CD4-positive, CD25-positive, alpha-beta regulatory T cell (primary cell): ENCODE measurements around the gene BRPF1. TPM values are rescaled to one million over a fixed set of nuclear protein-coding genes. Genes with fewer than 3 reads are reported as not detected.

Experiments
- ATAC-seq, 2 donors: fragments of 150-1000 bp; cut with Tn5 transposase; one replicate each; pipeline ENCODE4 v1.10.0; 2021; ENCODE audit warnings: low read depth in 2 of 2, moderate number of reproducible peaks in 2 of 2, moderate library complexity in 1 of 2
- DNase-seq, 3 donors: peaks; one replicate each; pipeline versions ENCODE4 v3.0.0 to v3.0.0-alpha.2; 2012 to 2022; ENCODE audit warnings: mixed read lengths in 1 of 3
- H3K27ac ChIP-seq: one replicate; pipeline ENCODE4 v1.7.0; 2013; ENCODE audit warnings: mild to moderate bottlenecking, low read length; ENCODE audit not compliant: insufficient read depth, poor library complexity, severe bottlenecking
- H3K27me3 ChIP-seq: one replicate; pipeline ENCODE4 v1.7.0; 2013; ENCODE audit warnings: low read length; ENCODE audit not compliant: control insufficient read depth, insufficient read depth
- H3K36me3 ChIP-seq: one replicate; pipeline ENCODE4 v1.7.0; 2013; ENCODE audit warnings: mild to moderate bottlenecking, low read length, moderate library complexity; ENCODE audit not compliant: control insufficient read depth, insufficient read depth
- H3K4me1 ChIP-seq: 2 replicates; pipeline ENCODE4 v1.7.0; 2013; ENCODE audit warnings: mild to moderate bottlenecking, low read length; ENCODE audit not compliant: insufficient read depth, control insufficient read depth, poor library complexity, severe bottlenecking
- H3K4me3 ChIP-seq: one replicate; pipeline ENCODE4 v1.7.0; 2013; ENCODE audit warnings: low read depth, mild to moderate bottlenecking, low read length, moderate library complexity
- H3K9me3 ChIP-seq, 2 experiments: 1 replicate in 1 of 2; 2 replicates in 1 of 2; pipeline ENCODE4 v1.7.0; 2013; ENCODE audit warnings: low read length in 2 of 2, mild to moderate bottlenecking in 1 of 2, moderate library complexity in 1 of 2; ENCODE audit not compliant: control insufficient read depth in 2 of 2
- H3K27ac Mint-ChIP-seq, 3 donors: one replicate each; pipeline ENCODE4 v1.8.0; 2020 to 2022; ENCODE audit warnings: mild to moderate bottlenecking in 3 of 3, mixed read lengths in 3 of 3, moderate library complexity in 2 of 3
- H3K27me3 Mint-ChIP-seq: one replicate; pipeline ENCODE4 v1.8.0; 2022; ENCODE audit warnings: mild to moderate bottlenecking, mixed read lengths
- H3K36me3 Mint-ChIP-seq: one replicate; pipeline ENCODE4 v1.8.0; 2020; ENCODE audit warnings: mixed read lengths
- H3K4me1 Mint-ChIP-seq, 4 donors: one replicate each; pipeline ENCODE4 v1.8.0; 2020 to 2022; ENCODE audit warnings: mixed read lengths in 4 of 4, mild to moderate bottlenecking in 1 of 4
- H3K4me3 Mint-ChIP-seq, 4 donors: one replicate each; pipeline ENCODE4 v1.8.0; 2020 to 2022; ENCODE audit warnings: mild to moderate bottlenecking in 4 of 4, mixed read lengths in 4 of 4, moderate library complexity in 3 of 4
- H3K9me3 Mint-ChIP-seq, 7 donors: one replicate each; pipeline ENCODE4 v1.8.0; 2020 to 2022; ENCODE audit warnings: mixed read lengths in 7 of 7, mild to moderate bottlenecking in 3 of 7, moderate library complexity in 2 of 7
- polyA plus RNA-seq, 4 donors: library from polyadenylated mRNA; unstranded; fragments of 300-500 nt; fragmentation: Illumina TruSeq; gene quantifications; one replicate each; pipeline ENCODE4 v1.2.3, GENCODE V29; 2021
- total RNA-seq: library from RNA; stranded (reverse); gene quantifications from one replicate; pipeline ENCODE4 v1.2.3, GENCODE V29; 2022

BRPF1 gene
- total and polyA plus RNA-seq, 5 donors from 2014 or later = 6.7 to 41.2 (median 10.3) TPM

DNA sequence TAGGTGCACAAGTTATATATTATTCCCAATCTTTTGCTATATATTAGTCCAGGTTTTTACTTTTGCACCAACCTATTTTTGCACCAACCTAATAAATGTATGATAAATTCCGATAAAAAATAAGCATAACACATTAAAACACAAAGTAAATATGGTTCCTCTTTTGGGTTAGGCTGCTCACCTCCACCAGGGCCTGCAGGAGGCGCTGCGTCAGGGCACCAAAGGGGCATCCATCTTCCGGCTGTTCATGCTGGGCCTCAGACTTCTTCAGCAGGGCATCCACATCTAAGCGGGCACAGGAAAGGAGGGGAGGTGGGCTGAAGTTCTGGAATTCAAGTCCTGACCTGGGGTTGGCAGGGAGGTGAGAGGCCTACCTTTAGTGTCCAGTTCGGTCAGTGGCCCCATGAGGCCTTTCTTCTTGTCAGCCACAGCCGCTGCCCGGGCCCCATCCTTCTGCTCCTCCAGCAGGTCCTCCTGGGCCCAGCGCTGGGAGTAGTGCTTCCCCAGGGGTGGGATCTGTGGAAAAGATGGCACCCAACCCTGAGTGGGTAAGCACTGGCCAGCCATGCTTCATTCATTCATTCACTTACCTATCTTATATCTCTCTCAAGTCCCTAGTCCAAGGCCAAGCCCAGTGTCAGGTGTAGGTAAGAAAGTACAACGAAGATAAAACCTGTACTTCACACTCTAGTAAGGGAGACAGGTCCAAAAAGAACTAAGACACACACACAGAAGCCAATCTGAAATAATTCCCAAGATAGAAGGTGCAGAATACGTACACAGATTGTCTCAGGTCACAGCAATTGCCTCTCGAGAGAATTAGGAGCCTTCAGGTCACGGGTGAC is 55.5 kb downstream of the BRPF1 start:
- ATAC-seq = no peak
- Mint-ChIP-seq H3K27ac (peak overlapping the region; percentile 8 to 54 (median 34)), H3K4me1 (peaks cover 18 to 44% (median 39%) of the 10 kb centered on the region in 4 donors), H3K36me3 (peaks cover 40% of the 10 kb centered on the region), H3K27me3 (no peaks in the 10 kb centered on the region), H3K4me3 (peak overlapping the region in 1 of 4 donors; percentile 32), H3K9me3 (no peaks in the 10 kb centered on the region)
- Histone ChIP-seq H3K27me3 (no peaks in the 10 kb centered on the region), H3K9me3 (no peaks in the 10 kb centered on the region), H3K27ac (no peak overlapping the region), H3K4me1 (peaks cover 23% of the 10 kb centered on the region), H3K36me3 (peaks cover 61% of the 10 kb centered on the region), H3K4me3 (no peak overlapping the region)
- DNase-seq = no peak

DNA sequence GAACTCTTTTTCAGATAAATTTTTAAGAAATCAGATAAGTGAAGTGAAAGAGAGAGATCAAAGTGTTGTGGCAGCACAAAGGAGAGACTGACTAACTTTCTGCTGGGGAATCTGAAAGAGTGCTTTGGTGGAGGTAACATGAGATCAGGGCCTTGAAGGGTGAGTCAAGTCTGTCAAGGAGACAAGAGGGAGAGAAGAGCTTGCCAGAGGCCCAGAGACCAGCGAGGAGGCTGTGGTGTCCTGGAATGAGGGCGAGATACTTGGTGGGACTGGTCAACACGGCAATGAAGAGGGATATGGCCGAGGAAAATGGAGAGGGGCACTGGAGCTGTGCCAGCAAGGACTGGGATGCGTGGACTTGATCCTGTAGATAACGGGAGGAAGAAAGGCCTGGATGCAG is 56.2 kb downstream of the BRPF1 start:
- no peak overlapping the region for H3K27ac ChIP-seq

DNA sequence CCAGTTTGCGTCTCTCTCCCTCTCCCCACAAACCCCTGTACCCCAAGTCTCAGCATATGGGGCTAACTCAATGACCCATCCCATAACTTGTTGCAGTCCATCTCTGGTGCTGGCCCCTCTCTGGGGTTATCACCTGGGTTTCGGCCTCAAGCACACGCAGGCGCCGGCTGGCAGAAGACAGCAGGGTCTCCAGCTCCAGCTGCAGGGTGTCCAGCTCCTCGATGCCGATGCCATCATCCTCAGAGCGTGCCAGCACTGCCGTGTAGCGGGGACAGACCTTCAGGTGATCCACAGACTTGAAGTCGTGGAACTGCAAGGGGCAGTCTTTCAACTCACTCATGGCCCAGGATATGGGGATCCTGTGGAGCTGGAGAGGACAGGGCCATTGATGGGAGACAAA is 59.6 kb downstream of the BRPF1 start:
- no peaks in the 10 kb centered on the region for H3K27me3 ChIP-seq
- H3K4me3 ChIP-seq = peak overlapping the region; percentile 95
- H3K27ac ChIP-seq = peak overlapping the region; percentile 96
- H3K9me3 ChIP-seq = no peaks in the 10 kb centered on the region
- Mint-ChIP-seq H3K27ac (peak overlapping the region in 1 of 3 donors; percentile 99), H3K9me3 (no peaks in the 10 kb centered on the region), H3K4me3 (peak overlapping the region; percentile 92 to 99 (median 96)), H3K36me3 (peaks cover 36% of the 10 kb centered on the region), H3K4me1 (peaks cover 23 to 63% (median 48%) of the 10 kb centered on the region in 4 donors), H3K27me3 (no peaks in the 10 kb centered on the region)
- ATAC-seq (no peak), DNase-seq (no peak)
- H3K36me3 ChIP-seq = peaks cover 44% of the 10 kb centered on the region
- H3K4me1 ChIP-seq = peaks cover 44% of the 10 kb centered on the region

More for the DNA sequence above, 56.2 kb downstream of the BRPF1 start:
- Mint-ChIP-seq H3K4me1 (peaks cover 17 to 37% (median 33%) of the 10 kb centered on the region in 4 donors), H3K9me3 (no peaks in the 10 kb centered on the region), H3K27ac (peak overlapping the region; percentile 8 to 57 (median 34)), H3K36me3 (peaks cover 39% of the 10 kb centered on the region), H3K27me3 (no peaks in the 10 kb centered on the region), H3K4me3 (peak overlapping the region in 2 of 4 donors; percentile 32 to 87)
- no peaks in the 10 kb centered on the region for H3K9me3 ChIP-seq
- no peak overlapping the region for H3K4me3 ChIP-seq
- H3K4me1 ChIP-seq = peaks cover 19% of the 10 kb centered on the region
- no peak for ATAC-seq
- DNase-seq = peak in 1 of 3 donors; percentile 48
- peaks cover 58% of the 10 kb centered on the region for H3K36me3 ChIP-seq
- no peaks in the 10 kb centered on the region for H3K27me3 ChIP-seq

DNA sequence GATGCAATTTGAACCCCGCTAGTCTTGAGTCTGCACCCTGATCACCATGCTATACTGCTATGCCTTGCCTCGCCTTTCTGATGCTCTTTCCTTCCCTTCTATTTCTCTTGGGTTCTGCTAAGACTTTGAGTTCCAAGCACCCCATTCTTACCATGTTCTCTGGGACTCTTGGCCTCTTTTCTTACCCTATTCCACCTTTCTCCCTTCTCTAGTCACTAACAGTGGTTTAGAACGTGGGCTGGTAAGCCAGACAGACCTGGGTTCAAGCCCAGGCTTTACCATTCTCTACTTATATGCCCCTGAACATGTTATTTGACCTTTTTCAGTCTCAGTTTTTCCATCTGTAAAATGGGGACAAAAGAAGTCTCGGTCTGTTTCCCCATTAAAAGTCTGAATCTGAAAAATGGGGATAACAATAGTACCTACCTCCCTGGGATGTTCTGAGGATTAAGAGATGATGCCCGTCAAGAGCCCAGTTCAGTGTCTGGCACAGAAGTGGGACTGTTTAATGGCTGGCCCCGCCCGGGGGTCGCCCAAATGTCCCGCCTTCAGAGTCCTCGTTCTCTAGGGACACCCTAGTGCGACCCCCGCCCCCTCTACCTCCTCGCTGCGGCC is 60.4 kb downstream of the BRPF1 start:
- peak overlapping the region; percentile 92 to 99 (median 96) for H3K4me3 Mint-ChIP-seq
- no peak for DNase-seq
- no peaks in the 10 kb centered on the region for H3K9me3 Mint-ChIP-seq
- Histone ChIP-seq H3K27ac (peak overlapping the region; percentile 96), H3K4me1 (peaks cover 47% of the 10 kb centered on the region), H3K4me3 (peak overlapping the region; percentile 95), H3K36me3 (peaks cover 37% of the 10 kb centered on the region), H3K27me3 (no peaks in the 10 kb centered on the region), H3K9me3 (no peaks in the 10 kb centered on the region)
- ATAC-seq = no peak
- no peaks in the 10 kb centered on the region for H3K27me3 Mint-ChIP-seq
- H3K4me1 Mint-ChIP-seq = peaks cover 24 to 69% (median 48%) of the 10 kb centered on the region in 4 donors
- H3K27ac Mint-ChIP-seq = peak overlapping the region; percentile 98 to 100 (median 99)
- H3K36me3 Mint-ChIP-seq = peaks cover 29% of the 10 kb centered on the region

DNA sequence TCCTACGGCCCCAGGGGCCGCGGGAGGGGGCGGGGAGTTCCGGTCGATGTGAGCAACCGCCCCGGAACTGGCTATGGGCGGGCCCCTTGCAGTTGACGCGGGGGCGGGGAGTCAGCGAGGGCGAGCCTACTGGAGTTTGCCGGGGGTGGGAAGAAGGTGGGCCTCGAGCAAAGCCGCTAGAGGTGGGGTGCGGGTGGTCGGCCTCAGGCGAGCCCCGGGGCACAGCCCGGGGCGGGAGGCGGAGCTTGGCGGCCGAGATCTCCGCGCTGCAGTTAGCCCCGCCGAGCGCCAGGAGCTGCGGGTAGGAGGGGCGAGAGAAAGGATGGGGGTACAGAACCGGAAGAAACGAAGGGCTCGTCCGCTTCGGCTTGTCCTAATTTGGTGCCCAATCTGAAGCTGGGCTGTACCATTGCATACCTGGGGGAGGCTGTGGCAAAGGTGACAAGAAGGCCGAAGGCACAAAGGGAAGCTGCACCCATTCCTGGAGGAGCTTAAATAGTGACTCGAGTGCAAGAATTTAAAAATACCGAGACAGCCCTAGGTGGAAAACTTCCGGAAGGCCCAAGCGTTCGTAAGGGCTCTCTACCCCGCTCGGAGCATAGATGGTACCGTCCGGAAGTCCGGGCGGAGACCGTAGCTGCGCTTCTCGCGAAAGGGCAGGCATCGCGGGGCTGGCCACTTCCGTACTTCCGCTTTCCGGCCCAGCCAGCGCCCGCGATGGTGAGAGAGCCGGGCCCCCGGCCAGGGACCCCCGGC is 61.0 kb downstream of the BRPF1 start, which contains the start of the genes ARPC4 and TADA3:
Gene ARPC4, plus strand, starts transcription at position 678 of the 756 bp plus-strand sequence. Its CDS starts 40 bp downstream, at position 718.
Gene TADA3, minus strand, starts transcription at position 69 of the 756 bp plus-strand sequence. CDS start 1,007 bp downstream, outside the sequence.
- peaks cover 29 to 72% (median 51%) of the 10 kb centered on the region in 4 donors for H3K4me1 Mint-ChIP-seq
- H3K27me3 Mint-ChIP-seq = no peaks in the 10 kb centered on the region
- ATAC-seq (peak; percentile 86 to 88), DNase-seq (peak; percentile 85 to 97 (median 97))
- H3K27ac ChIP-seq = peak within 1 kb of the TSS; percentile 96
- H3K27ac Mint-ChIP-seq = peak within 1 kb of the TSS; percentile 98 to 100 (median 99)
- no peaks in the 10 kb centered on the region for H3K9me3 Mint-ChIP-seq
- no peaks in the 10 kb centered on the region for H3K27me3 ChIP-seq
- H3K36me3 Mint-ChIP-seq = peaks cover 30% of the 10 kb centered on the region
- peaks cover 38% of the 10 kb centered on the region for H3K36me3 ChIP-seq
- H3K4me3 ChIP-seq = peak within 1 kb of the TSS; percentile 95
- H3K9me3 ChIP-seq = no peaks in the 10 kb centered on the region
- H3K4me1 ChIP-seq = peaks cover 47% of the 10 kb centered on the region
- peak within 1 kb of the TSS; percentile 92 to 99 (median 96) for H3K4me3 Mint-ChIP-seq

DNA sequence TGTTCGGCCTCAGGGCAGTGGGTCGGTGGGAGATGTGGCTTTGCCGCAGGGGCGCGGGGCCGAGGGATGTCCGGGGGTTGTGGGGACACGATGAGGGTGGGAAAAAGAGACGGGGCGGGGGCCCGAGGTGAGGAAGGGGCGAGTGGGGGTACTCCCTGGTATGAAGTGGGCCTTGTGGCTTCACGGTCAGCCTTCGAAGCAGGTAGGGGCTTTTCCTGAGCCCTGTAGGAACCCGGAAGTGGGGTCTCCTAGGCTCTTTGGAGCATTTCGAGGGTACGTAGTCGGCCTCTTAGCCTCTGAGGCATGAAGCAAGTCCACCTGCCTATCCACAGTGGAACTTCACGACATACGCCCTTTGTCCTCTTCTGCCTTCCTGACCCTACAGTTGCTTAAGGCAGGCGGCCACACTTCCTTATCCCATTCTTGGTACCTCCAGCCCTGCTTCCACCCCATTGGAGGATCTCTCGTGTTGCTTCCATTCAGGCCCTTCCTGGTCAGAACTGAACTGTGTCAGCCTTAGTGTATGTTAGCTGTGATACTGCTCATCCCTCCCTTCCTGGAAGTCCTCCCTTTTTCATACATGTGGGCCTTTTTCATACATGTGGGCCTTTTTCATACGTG is 61.7 kb downstream of the BRPF1 start:
- peaks cover 41% of the 10 kb centered on the region for H3K36me3 ChIP-seq
- H3K9me3 ChIP-seq = no peaks in the 10 kb centered on the region
- Mint-ChIP-seq H3K27ac (peak overlapping the region; percentile 98 to 100 (median 99)), H3K4me1 (peaks cover 28 to 74% (median 51%) of the 10 kb centered on the region in 4 donors), H3K27me3 (no peaks in the 10 kb centered on the region), H3K4me3 (peak overlapping the region; percentile 92 to 99 (median 96)), H3K9me3 (no peaks in the 10 kb centered on the region), H3K36me3 (peaks cover 27% of the 10 kb centered on the region)
- peaks cover 45% of the 10 kb centered on the region for H3K4me1 ChIP-seq
- H3K27me3 ChIP-seq = no peaks in the 10 kb centered on the region
- peak overlapping the region; percentile 95 for H3K4me3 ChIP-seq
- DNase-seq (peak in 2 of 3 donors; percentile 27 to 49), ATAC-seq (no peak)
- H3K27ac ChIP-seq = peak overlapping the region; percentile 96

DNA sequence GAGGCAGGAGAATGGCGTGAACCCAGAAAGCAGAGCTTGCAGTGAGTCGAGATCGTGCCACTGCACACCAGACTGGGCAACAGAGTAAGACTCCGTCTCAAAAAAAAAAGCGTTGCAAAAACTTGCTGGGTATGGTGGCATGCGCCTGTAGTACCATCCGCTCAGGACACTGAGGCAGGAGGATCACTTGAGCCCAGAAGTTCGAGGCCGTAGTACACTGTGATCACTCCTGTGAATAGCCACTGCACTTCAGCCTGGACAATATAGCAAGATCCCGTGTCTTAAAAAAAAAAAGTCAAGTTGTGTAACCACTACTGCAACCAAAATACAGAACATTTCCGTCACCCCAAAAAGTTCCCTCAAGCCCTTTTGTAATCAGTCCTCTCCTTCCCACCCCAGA is 62.9 kb downstream of the BRPF1 start:
- H3K4me1 ChIP-seq = peaks cover 45% of the 10 kb centered on the region
- peak overlapping the region in 1 of 3 donors; percentile 99 for H3K27ac Mint-ChIP-seq
- H3K36me3 ChIP-seq = peaks cover 45% of the 10 kb centered on the region
- peak overlapping the region; percentile 96 for H3K27ac ChIP-seq
- peaks cover 28 to 71% (median 51%) of the 10 kb centered on the region in 4 donors for H3K4me1 Mint-ChIP-seq
- H3K36me3 Mint-ChIP-seq = peaks cover 21% of the 10 kb centered on the region
- ATAC-seq = no peak
- no peaks in the 10 kb centered on the region for H3K9me3 ChIP-seq
- H3K4me3 Mint-ChIP-seq = peak overlapping the region; percentile 90 to 99 (median 96)
- no peak for DNase-seq
- no peaks in the 10 kb centered on the region for H3K27me3 ChIP-seq
- peak overlapping the region; percentile 50 for H3K4me3 ChIP-seq
- no peaks in the 10 kb centered on the region for H3K27me3 Mint-ChIP-seq
- H3K9me3 Mint-ChIP-seq = no peaks in the 10 kb centered on the region
